Skeletal muscle satellite cell (primary cell): Measurements from ENCODE around the gene BPIFA1.

Experiments used
- H3K27me3 ChIP-seq: 2 replicates; pipeline ENCODE4 v1.7.0; 2013; ENCODE audit warnings: low read length; ENCODE audit not compliant: control insufficient read depth, insufficient read depth
- H3K36me3 ChIP-seq: 2 replicates; pipeline ENCODE4 v1.7.0; 2013; ENCODE audit warnings: mild to moderate bottlenecking, control low read depth, low read length; ENCODE audit not compliant: insufficient read depth
- H3K4me1 ChIP-seq: 2 replicates; pipeline ENCODE4 v1.7.0; 2013; ENCODE audit warnings: low read length; ENCODE audit not compliant: control insufficient read depth, insufficient read depth
- H3K4me2 ChIP-seq: 2 replicates; pipeline ENCODE4 v1.7.0; 2013; ENCODE audit warnings: mild to moderate bottlenecking, low read length
- H3K4me3 ChIP-seq: 2 replicates; pipeline ENCODE4 v1.7.0; 2013; ENCODE audit warnings: low read length
- H3K9ac ChIP-seq: 2 replicates; pipeline ENCODE4 v1.7.0; 2013; ENCODE audit warnings: mild to moderate bottlenecking, low read depth, low read length, moderate library complexity
- H3K9me3 ChIP-seq: replicated peaks from 2 replicates; pipeline ENCODE4 v1.7.0; 2013; ENCODE audit warnings: mild to moderate bottlenecking, control low read depth, low read length

Gene BPIFA1

DNA sequence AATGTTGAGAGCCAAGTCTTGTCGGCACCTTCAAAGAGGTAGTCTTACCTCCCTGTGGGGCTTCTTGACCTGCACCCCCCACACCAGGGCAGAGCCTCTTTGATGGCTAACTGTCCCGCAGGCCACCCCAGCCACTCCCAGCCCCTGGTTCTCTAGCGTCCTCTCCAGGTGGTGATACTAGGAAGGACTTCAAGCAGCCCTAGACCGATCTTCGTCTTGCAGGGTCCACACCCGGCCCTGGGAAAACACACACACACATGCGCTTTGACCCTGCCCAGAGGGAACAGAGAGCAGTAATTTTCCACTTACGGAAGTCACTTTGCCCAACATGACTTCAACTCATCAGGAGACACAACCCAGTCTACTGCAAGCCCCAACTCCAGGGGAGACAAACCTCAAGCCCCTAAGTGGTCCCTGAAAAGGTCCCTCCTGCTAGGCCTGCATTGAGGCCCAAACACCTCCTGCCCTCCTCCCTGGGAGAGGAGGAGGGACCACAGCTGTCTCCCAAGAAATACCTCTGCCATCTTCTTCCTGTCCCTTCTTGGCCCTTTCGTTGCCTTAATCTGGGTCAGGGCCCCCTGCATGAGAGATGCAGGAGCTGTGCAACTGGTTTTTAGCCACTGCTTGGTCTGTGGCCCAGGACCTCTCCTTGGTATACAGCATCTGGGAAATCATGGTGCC, 44.3 kb downstream of the BPIFA1 start:
- no peaks in the 10 kb centered on the region for H3K4me1 ChIP-seq
- H3K4me3 ChIP-seq = no peak overlapping the region
- H3K9ac ChIP-seq = no peak overlapping the region
- H3K4me2 ChIP-seq = no peak overlapping the region
- H3K27me3 ChIP-seq = peaks cover 74% of the 10 kb centered on the region
- H3K9me3 ChIP-seq = no peaks in the 10 kb centered on the region
- no peaks in the 10 kb centered on the region for H3K36me3 ChIP-seq

DNA sequence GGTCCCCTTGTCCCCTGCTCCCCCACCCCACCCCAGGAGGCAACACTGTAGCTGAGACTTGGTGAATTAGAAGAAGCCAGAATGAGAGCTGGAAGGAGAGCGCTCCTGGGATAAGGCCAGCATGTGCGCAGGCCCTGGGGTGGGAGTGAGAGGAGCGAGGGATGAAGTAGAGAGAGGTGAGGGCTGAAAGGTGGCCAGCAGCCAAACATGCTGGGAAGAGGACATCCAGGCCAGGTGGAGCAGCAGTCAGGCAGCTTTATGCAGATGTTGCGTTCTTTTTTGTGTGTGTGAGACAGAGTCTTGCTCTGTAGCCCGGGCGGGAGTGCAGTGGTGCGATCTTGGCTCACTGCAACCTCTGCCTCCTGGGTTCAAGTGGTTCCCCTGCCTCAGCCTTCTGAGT, 45.0 kb downstream of the BPIFA1 start:
- peaks cover 74% of the 10 kb centered on the region for H3K27me3 ChIP-seq

DNA sequence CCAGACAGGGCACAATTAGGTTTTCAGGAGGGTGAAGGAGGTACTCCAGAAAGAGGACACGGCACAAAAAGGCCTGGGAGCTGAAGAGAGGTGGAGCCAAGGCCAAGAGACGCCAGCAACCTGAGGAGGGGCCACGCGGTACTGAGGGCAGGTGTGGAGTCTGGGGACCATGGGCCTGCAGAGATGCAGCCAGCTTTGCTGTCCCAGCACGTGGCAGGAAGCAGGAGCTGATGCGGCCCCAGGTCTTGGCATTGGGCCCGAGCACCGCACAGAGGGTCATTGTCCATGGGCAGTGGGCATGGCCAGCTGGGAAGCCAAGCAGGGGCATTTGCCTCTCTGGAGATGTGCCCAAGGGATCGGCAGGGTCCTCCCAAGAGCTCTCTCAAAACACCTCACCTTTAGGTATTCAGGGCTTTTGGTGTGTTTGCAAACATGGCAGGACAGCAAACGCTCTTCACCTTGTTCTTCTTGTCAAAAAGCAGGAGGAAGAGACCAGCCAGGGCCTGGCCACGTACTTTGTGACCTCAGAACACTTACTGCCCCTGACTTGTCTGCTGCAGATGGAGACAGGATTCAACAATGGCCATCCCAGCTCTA, 45.9 kb downstream of the BPIFA1 start:
- H3K4me3 ChIP-seq = no peak overlapping the region
- H3K4me1 ChIP-seq = no peaks in the 10 kb centered on the region
- H3K4me2 ChIP-seq = no peak overlapping the region
- peaks cover 74% of the 10 kb centered on the region for H3K27me3 ChIP-seq
- H3K9ac ChIP-seq = no peak overlapping the region
- H3K9me3 ChIP-seq = no peaks in the 10 kb centered on the region
- no peaks in the 10 kb centered on the region for H3K36me3 ChIP-seq

More for the DNA sequence above, 45.0 kb downstream of the BPIFA1 start:
- Histone ChIP-seq H3K4me1 (no peaks in the 10 kb centered on the region), H3K9me3 (no peaks in the 10 kb centered on the region), H3K4me2 (no peak overlapping the region), H3K4me3 (no peak overlapping the region), H3K36me3 (no peaks in the 10 kb centered on the region), H3K9ac (no peak overlapping the region)

DNA sequence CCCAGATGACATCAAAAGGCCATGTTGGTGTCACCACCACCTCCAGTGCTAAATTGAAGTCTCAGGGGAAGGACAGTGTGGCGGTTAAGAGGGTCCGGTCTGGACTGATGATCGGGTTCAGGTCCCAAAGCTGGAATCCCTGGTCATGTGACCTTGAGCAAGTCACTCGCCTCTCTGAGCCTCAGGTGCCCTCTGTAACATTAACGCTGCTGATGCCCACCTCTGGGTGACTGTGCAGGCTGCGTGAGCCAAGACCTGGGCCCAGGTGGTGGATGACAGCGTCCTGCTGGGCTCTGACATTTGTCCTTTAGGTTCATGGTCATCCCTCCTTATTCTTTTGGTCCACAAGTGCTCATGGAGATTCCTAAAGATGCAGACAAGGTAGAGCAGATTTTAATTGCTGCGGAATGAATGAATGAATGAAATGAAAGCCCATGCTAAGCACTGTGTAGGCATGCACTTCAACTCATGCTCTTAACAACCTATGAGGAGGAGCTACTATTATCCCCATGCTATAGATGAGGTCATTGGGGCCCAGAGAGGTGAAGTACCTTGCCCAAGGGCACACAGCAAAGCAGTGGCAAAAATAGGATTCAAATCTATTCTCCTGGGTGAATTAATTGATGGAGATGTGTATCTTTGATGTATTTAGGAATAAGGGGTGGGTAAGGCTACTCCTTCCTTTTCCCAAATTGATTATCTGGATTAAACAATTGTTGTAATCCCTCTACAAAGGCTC, 46.6 kb downstream of the BPIFA1 start:
- Histone ChIP-seq H3K4me2 (no peak overlapping the region), H3K27me3 (peaks cover 79% of the 10 kb centered on the region), H3K9me3 (no peaks in the 10 kb centered on the region), H3K9ac (no peak overlapping the region), H3K4me1 (no peaks in the 10 kb centered on the region), H3K4me3 (no peak overlapping the region), H3K36me3 (no peaks in the 10 kb centered on the region)

DNA sequence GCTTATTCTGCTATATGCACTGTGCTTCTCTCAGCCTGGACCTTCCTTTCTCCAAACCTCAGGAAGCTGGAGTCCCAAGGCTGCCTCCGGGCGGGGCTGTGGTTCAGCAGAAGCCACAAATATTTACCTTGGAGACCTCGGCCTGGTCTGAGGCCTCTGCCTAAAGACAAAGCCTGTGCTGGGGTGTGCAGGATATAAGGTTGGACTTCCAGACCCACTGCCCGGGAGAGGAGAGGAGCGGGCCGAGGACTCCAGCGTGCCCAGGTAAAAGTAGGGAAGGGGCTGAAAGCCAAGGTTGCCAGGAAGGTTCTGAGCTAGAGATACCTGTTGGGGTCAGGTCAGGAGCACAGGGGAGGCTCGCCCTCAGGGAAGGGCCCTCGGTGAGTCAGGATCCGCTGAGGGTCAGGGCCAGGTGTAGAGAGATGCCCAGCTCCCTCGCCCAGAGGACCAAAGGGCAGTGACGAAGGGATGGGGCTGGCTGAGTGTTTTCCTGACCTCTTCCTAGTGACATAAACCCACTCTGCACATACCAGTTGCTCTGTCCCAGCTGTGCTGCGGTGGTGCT, 47.3 kb downstream of the BPIFA1 start, which contains the start of gene BPIFB1:
Gene BPIFB1, plus strand, starts transcription at position 224 of the 565 bp plus-strand sequence. CDS start 2,860 bp downstream, outside the sequence.
- H3K9ac ChIP-seq = no peak within 1 kb of the TSS
- H3K4me2 ChIP-seq = no peak within 1 kb of the TSS

DNA sequence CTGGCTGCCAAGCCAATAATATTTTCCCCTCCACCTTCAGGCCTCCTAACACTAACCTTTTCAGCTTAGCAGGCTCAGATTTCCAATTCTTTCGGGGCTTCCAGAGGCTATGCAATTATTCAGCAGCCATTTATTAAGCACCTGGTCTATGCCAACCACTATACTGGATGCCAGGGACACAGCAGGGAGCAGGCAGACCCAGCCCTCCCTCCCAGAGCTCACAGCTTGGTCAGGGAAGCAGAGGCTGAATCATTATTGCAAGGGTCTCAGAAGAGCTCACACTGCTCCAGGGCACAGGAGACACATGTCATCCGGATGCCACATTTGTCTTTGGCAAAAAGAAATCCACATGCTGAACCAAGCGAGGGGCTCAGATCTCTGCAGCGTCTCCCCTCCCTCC, 48.5 kb downstream of the BPIFA1 start:
- Histone ChIP-seq H3K4me3 (no peak overlapping the region), H3K9me3 (no peaks in the 10 kb centered on the region), H3K4me1 (no peaks in the 10 kb centered on the region), H3K27me3 (peaks cover 74% of the 10 kb centered on the region), H3K36me3 (no peaks in the 10 kb centered on the region), H3K9ac (no peak overlapping the region), H3K4me2 (no peak overlapping the region)

More for the DNA sequence above, 47.3 kb downstream of the BPIFA1 start, which contains the start of gene BPIFB1:
- H3K4me3 ChIP-seq = no peak within 1 kb of the TSS
- H3K4me1 ChIP-seq = no peaks in the 10 kb centered on the region
- no peaks in the 10 kb centered on the region for H3K36me3 ChIP-seq
- H3K27me3 ChIP-seq = peaks cover 78% of the 10 kb centered on the region
- H3K9me3 ChIP-seq = no peaks in the 10 kb centered on the region

DNA sequence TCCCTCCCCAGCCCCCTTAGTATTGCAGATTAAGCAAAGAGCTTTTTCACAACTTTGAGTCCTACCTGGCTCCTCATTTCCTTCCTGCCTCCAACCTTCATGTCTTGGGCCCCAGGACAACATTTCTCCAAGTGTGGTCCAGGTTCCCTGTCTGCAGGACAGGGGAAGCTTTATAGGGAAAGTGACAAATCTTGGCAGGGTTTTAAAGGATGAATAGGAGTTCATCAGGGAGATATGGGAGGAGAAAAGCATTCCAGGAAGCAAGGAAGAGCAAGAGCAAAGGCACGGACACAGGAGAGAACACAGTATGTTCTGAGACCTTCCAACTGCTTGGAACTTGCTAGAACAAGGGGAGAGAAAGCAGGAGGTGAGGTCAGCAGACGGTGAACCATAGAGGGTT, 49.1 kb downstream of the BPIFA1 start:
- Histone ChIP-seq H3K9me3 (no peaks in the 10 kb centered on the region), H3K36me3 (no peaks in the 10 kb centered on the region), H3K9ac (no peak overlapping the region), H3K4me2 (no peak overlapping the region), H3K4me1 (no peaks in the 10 kb centered on the region), H3K4me3 (no peak overlapping the region), H3K27me3 (peaks cover 75% of the 10 kb centered on the region)

DNA sequence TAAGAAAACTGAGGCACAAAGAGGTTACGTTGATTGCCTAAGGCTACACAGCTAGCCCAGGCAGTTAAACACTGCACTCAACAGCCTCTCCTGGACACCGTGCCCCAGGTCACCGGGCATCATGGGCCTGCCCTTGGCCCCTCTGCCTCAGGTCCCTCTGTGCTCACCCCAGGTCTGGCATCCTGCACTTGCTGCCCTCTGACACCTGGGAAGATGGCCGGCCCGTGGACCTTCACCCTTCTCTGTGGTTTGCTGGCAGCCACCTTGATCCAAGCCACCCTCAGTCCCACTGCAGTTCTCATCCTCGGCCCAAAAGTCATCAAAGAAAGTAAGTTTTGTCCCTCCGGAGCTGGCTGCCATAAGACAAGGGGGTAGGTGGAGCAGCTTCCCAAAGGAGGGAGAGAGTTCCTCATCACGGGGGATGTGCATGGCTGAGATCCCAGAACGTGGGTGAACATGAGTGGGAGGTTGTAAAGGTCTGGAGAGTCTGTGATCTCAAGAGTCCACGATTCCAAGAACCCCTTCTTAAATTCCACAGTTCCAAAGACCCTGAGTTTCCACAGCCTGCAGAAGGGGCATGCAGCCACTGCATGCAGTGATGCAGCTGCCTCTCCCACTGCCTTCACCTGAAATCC, 50.2 kb downstream of the BPIFA1 start:
- no peak overlapping the region for H3K4me2 ChIP-seq
- no peak overlapping the region for H3K4me3 ChIP-seq
- H3K27me3 ChIP-seq = peaks cover 82% of the 10 kb centered on the region

DNA sequence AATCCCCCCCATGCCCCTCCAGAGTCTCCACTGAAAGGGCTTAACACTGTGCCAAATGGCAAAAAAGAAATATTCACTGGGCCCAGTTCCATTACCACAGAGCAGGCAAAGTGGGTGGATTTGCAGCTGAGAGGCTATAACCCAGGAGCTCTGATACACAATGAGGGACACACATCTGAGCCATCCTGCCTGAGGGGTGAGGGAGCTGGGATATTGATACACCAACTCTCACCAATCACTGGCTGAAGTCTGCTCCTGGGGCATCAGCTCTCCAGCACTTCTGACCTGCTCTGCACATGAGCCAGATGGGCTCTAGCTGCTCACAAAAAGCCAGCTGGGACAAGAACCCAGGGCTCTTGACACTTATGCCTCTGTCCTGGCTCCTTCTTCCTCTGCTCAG, 52.1 kb downstream of the BPIFA1 start:
- Histone ChIP-seq H3K4me2 (no peak overlapping the region), H3K9me3 (no peaks in the 10 kb centered on the region), H3K9ac (no peak overlapping the region), H3K4me1 (no peaks in the 10 kb centered on the region), H3K36me3 (no peaks in the 10 kb centered on the region), H3K27me3 (peaks cover 69% of the 10 kb centered on the region), H3K4me3 (no peak overlapping the region)

More for the DNA sequence above, 50.2 kb downstream of the BPIFA1 start:
- Histone ChIP-seq H3K36me3 (no peaks in the 10 kb centered on the region), H3K4me1 (no peaks in the 10 kb centered on the region), H3K9me3 (no peaks in the 10 kb centered on the region), H3K9ac (no peak overlapping the region)

DNA sequence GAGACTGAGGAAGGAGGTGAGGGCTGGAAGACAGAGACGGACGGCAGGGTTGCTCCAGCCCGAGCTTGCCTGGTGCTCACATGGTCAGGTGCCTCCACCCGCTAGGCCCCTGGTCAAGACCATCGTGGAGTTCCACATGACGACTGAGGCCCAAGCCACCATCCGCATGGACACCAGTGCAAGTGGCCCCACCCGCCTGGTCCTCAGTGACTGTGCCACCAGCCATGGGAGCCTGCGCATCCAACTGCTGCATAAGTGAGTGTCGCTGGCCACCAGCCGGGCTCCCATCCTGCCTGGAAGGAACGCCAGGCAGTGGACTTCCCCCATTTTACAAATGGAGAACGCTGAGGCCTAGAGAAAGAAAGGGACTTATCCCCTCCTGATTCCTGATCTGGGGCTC, 55.1 kb downstream of the BPIFA1 start:
- Histone ChIP-seq H3K9ac (no peak overlapping the region), H3K4me1 (no peaks in the 10 kb centered on the region), H3K36me3 (no peaks in the 10 kb centered on the region), H3K27me3 (peaks cover 59% of the 10 kb centered on the region), H3K9me3 (no peaks in the 10 kb centered on the region), H3K4me3 (no peak overlapping the region), H3K4me2 (no peak overlapping the region)

DNA sequence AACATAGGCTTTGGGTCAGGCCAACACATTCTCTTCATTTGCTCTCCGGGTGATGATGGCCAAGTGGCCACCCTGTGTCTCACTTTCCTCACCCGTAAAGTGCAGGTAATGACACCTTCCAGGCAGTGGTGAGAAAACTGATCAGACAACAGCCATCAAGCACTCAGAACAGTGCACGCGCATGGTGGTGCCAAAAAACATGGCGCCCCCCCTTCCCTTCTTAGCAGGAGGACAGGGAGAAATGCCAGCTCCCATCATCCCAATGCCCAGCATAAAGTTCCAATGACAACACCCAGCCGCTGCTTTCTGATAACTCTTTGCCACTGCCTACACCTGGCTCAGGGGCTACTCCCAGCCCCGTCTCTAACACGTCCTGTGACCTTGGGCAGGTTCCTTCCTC, 55.6 kb downstream of the BPIFA1 start:
- no peaks in the 10 kb centered on the region for H3K36me3 ChIP-seq
- no peak overlapping the region for H3K4me2 ChIP-seq
- no peaks in the 10 kb centered on the region for H3K4me1 ChIP-seq
- H3K9ac ChIP-seq = no peak overlapping the region
- peaks cover 59% of the 10 kb centered on the region for H3K27me3 ChIP-seq
- no peaks in the 10 kb centered on the region for H3K9me3 ChIP-seq
- no peak overlapping the region for H3K4me3 ChIP-seq
